Measurements from ENCODE around the gene ZNF438. TPM values are rescaled to one million over a fixed set of nuclear protein-coding genes. Genes with fewer than 3 reads are reported as not detected.

The ZNF438 gene
- total and polyA plus RNA-seq, 2 of the 13 experiments (the other 11 are each of a cell fraction or from before 2014, with no cell fraction given) = 0.75 to 0.83 TPM

GRCh38 chr10:31032258-31033132 is 830 bp upstream of the ZNF438 start (continued):
- TF ChIP-seq HIC2 (CRISPR knock-in tag; IDR thresholded peaks at IDR 0.05; ENCODE audit: low read depth) (no peak), ZBTB43 (CRISPR knock-in tag; conservative IDR thresholded peaks at IDR 0.05) (no peak), HMG20A (CRISPR knock-in tag; IDR thresholded peaks at IDR 0.05; ENCODE audit: borderline replicate concordance) (no peak), DPF2 (CRISPR knock-in tag; IDR thresholded peaks at IDR 0.05; ENCODE audit: borderline replicate concordance, low read depth) (no peak), SRY (CRISPR knock-in tag; IDR thresholded peaks at IDR 0.05) (no peak), PLSCR1 (CRISPR knock-in tag; IDR thresholded peaks at IDR 0.05; ENCODE audit: borderline replicate concordance) (no peak), ZBTB44 (CRISPR knock-in tag; IDR thresholded peaks at IDR 0.05) (no peak), DNMT1 (CRISPR knock-in tag; IDR thresholded peaks at IDR 0.05) (no peak)

Data from HepG2 (cell line).